Fibroblast of lung (primary cell): ENCODE data around the gene CDC5L. TPM values are rescaled to one million over a fixed set of nuclear protein-coding genes. Genes with fewer than 3 reads are reported as not detected.
A peak's percentile ranks its signal among the peaks of the same experiment; 100 is the strongest.

Source experiments
- DNase-seq, 2 donors: peaks; one replicate each; pipeline versions ENCODE4 v3.0.0 to v3.0.0-alpha.2; 2010; ENCODE audit warnings: low read depth in 2 of 2
- H2AFZ ChIP-seq: 2 replicates; pipeline ENCODE4 v1.5.1; 2012; ENCODE audit warnings: low read length, control low read depth, inconsistent platforms
- H3K27ac ChIP-seq: 2 replicates; pipeline ENCODE4 v1.5.1; 2011; ENCODE audit warnings: low read length, control low read depth; ENCODE audit not compliant: insufficient read depth
- H3K27me3 ChIP-seq: 2 replicates; pipeline ENCODE4 v1.5.1; 2011; ENCODE audit warnings: mild to moderate bottlenecking, low read length; ENCODE audit not compliant: control insufficient read depth, insufficient read depth
- H3K36me3 ChIP-seq: 2 replicates; pipeline ENCODE4 v1.5.1; 2011; ENCODE audit warnings: low read length; ENCODE audit not compliant: control insufficient read depth, insufficient read depth
- H3K4me1 ChIP-seq: 2 replicates; pipeline ENCODE4 v1.5.1; 2011; ENCODE audit warnings: low read length; ENCODE audit not compliant: control insufficient read depth, insufficient read depth; ENCODE audit errors: extremely low read depth
- H3K4me2 ChIP-seq: 2 replicates; pipeline ENCODE4 v1.5.1; 2011; ENCODE audit warnings: low read length, control low read depth; ENCODE audit not compliant: insufficient read depth; ENCODE audit errors: extremely low read depth
- H3K4me3 ChIP-seq, 4 experiments: fragments of 200-600 bp in 1 of 4; sonication (generic) in 1 of 4; replicated peaks in 1 of 4; 2 replicates each; pipeline ENCODE4 v1.5.1; 2011 to 2016; ENCODE audit warnings: low read length in 4 of 4, low read depth in 3 of 4, mild to moderate bottlenecking in 3 of 4, control low read depth in 2 of 4, inconsistent platforms in 1 of 4, mixed read lengths in 1 of 4; ENCODE audit not compliant: insufficient read depth in 1 of 4; ENCODE audit errors: control extremely low read depth in 1 of 4
- H3K79me2 ChIP-seq: 2 replicates; pipeline ENCODE4 v1.5.1; 2012; ENCODE audit warnings: mild to moderate bottlenecking, low read length, inconsistent platforms; ENCODE audit not compliant: control insufficient read depth, insufficient read depth
- H3K9ac ChIP-seq: 2 replicates; pipeline ENCODE4 v1.5.1; 2011; ENCODE audit warnings: mild to moderate bottlenecking, low read length, control low read depth; ENCODE audit not compliant: insufficient read depth
- H3K9me3 ChIP-seq: 2 replicates; pipeline ENCODE4 v1.5.1; 2012; ENCODE audit warnings: low read depth, low read length; ENCODE audit not compliant: control insufficient read depth, insufficient read depth
- H4K20me1 ChIP-seq: 2 replicates; pipeline ENCODE4 v1.5.1; 2011; ENCODE audit warnings: low read length; ENCODE audit not compliant: control insufficient read depth, insufficient read depth; ENCODE audit errors: extremely low read depth
- EZH2 ChIP-seq: IDR thresholded peaks from 2 replicates; pipeline ENCODE4 v1.5.1; 2012; ENCODE audit warnings: low read length, control low read depth, mild to moderate bottlenecking; ENCODE audit errors: missing control alignments
- polyA plus RNA-seq, 2 donors: library from polyadenylated mRNA; depleted of rRNA in 1 of 2; stranded (reverse) in 1 of 2; unstranded in 1 of 2; fragments of >200 nt; gene quantifications; 2 replicates each; pipeline ENCODE4 v1.2.1, GENCODE V29; 2011 to 2012; ENCODE audit warnings: missing spikeins in 1 of 2
- total RNA-seq: library from RNA; depleted of rRNA; stranded (reverse); fragments of >200 nt; gene quantifications from 2 replicates; pipeline ENCODE4 v1.2.1, GENCODE V29; 2014
- TF ChIP-seq, protein P1 (sequence below), 2 donors: IDR thresholded peaks in 1 of 2; conservative IDR thresholded peaks in 1 of 2; 1 replicate in 1 of 2; 2 replicates in 1 of 2; pipeline ENCODE4 v1.5.1; 2011 to 2012; ENCODE audit warnings: low read length in 2 of 2, control low read depth in 1 of 2, inconsistent platforms in 1 of 2, low read depth in 1 of 2, mild to moderate bottlenecking in 1 of 2

The CDC5L gene
- total and polyA plus RNA-seq, 2 donors (not counting 1 experiment from before 2014, with no cell fraction given), result 18.7 to 22.5 TPM

DNA sequence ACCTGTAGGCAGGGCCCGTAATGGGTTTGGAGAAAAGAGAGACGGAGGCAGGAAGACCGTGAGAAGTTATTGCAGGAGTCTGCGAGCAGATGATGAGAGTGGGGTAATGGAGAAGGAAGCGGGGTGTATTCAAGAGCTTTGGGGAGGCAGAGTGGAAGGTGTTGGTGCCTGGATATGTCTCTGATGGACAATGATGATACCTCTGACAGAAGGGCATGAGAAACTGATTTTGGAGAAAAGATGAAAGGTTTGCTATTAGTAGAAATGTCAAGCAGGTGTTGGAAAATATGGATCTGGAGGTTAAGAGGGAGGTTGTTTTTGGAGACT is 69.4 kb downstream of the CDC5L start:
- DNase-seq, result no peak
- no peaks in the 10 kb centered on the region for H3K27me3 ChIP-seq
- no peaks in the 10 kb centered on the region for H3K79me2 ChIP-seq
- no peaks in the 10 kb centered on the region for H3K9me3 ChIP-seq
- H3K27ac ChIP-seq, result no peak overlapping the region
- H3K9ac ChIP-seq, result no peak overlapping the region
- no peaks in the 10 kb centered on the region for H4K20me1 ChIP-seq
- H3K4me3 ChIP-seq, result no peak overlapping the region
- TF ChIP-seq, protein P1, sequence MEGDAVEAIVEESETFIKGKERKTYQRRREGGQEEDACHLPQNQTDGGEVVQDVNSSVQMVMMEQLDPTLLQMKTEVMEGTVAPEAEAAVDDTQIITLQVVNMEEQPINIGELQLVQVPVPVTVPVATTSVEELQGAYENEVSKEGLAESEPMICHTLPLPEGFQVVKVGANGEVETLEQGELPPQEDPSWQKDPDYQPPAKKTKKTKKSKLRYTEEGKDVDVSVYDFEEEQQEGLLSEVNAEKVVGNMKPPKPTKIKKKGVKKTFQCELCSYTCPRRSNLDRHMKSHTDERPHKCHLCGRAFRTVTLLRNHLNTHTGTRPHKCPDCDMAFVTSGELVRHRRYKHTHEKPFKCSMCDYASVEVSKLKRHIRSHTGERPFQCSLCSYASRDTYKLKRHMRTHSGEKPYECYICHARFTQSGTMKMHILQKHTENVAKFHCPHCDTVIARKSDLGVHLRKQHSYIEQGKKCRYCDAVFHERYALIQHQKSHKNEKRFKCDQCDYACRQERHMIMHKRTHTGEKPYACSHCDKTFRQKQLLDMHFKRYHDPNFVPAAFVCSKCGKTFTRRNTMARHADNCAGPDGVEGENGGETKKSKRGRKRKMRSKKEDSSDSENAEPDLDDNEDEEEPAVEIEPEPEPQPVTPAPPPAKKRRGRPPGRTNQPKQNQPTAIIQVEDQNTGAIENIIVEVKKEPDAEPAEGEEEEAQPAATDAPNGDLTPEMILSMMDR (conservative IDR thresholded peaks at IDR 0.05 in 1 of 2, IDR thresholded peaks at IDR 0.05 in 1 of 2; ENCODE audit: low read depth in 1 of 2, low read length in 2 of 2), result no peak
- TF ChIP-seq EZH2, result no peak
- H3K36me3 ChIP-seq, result peaks cover 2% of the 10 kb centered on the region
- no peak overlapping the region for H2AFZ ChIP-seq
- peak overlapping the region; percentile 48 for H3K4me2 ChIP-seq
- H3K4me1 ChIP-seq, result peaks cover 12% of the 10 kb centered on the region

DNA sequence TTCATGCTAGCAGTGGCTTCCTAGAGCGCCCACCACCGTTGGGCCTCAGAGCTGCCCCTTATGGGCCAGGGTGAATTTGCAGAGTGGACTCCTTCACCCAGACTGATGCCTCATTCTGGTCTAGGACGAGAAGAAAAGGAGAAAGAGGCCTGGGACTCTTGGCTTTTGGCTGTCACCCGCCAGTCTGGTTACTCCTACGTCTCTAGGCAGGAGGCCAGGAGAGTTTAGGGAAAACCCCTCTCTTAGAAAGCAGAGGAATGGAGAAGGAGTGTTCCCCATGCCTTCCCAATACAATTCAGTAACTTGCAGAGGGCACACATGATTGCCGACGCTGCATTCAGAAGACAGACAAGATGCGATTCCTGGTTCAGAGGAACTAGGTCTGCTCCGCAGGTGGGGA is 70.1 kb downstream of the CDC5L start:
- Histone ChIP-seq H3K79me2 (no peaks in the 10 kb centered on the region), H3K4me2 (no peak overlapping the region), H3K27ac (no peak overlapping the region), H3K4me3 (no peak overlapping the region), H2AFZ (no peak overlapping the region), H3K4me1 (peaks cover 6% of the 10 kb centered on the region), H3K27me3 (no peaks in the 10 kb centered on the region), H3K9ac (no peak overlapping the region), H3K36me3 (no peaks in the 10 kb centered on the region), H3K9me3 (no peaks in the 10 kb centered on the region), H4K20me1 (no peaks in the 10 kb centered on the region)
- no peak for TF ChIP-seq EZH2
- TF ChIP-seq, protein P1 (conservative IDR thresholded peaks at IDR 0.05 in 1 of 2, IDR thresholded peaks at IDR 0.05 in 1 of 2; ENCODE audit: low read depth in 1 of 2, low read length in 2 of 2), result no peak
- no peak for DNase-seq

DNA sequence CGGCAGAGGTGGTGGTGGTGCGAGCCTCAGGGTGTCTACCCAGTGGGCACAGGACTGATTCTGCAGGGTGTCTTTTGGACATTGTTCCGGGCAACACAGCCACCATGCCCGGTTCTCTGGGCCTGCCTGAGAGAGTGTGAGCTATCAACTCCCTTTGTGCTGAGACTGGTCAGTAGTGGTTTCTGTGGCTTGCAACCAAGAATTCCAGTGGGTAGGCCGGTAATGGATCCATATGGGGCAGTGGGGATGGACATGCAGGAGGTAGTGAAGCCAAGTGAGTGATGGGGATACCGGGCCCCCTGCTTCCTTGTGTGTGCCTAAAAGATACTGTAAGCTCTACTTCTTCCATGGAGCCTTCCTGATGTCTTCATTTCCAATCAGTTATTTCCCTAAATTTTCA is 71.0 kb downstream of the CDC5L start:
- H3K27ac ChIP-seq, result no peak overlapping the region
- TF ChIP-seq, protein P1 (conservative IDR thresholded peaks at IDR 0.05 in 1 of 2, IDR thresholded peaks at IDR 0.05 in 1 of 2; ENCODE audit: low read depth in 1 of 2, low read length in 2 of 2), result no peak
- TF ChIP-seq EZH2, result no peak
- no peak overlapping the region for H3K4me3 ChIP-seq
- peak in 1 of 2 donors; percentile 28 for DNase-seq
- no peak overlapping the region for H2AFZ ChIP-seq
- no peaks in the 10 kb centered on the region for H4K20me1 ChIP-seq
- H3K9ac ChIP-seq, result no peak overlapping the region
- H3K9me3 ChIP-seq, result no peaks in the 10 kb centered on the region
- H3K79me2 ChIP-seq, result no peaks in the 10 kb centered on the region
- H3K36me3 ChIP-seq, result no peaks in the 10 kb centered on the region
- no peaks in the 10 kb centered on the region for H3K27me3 ChIP-seq
- no peak overlapping the region for H3K4me2 ChIP-seq
- peaks cover 2% of the 10 kb centered on the region for H3K4me1 ChIP-seq
